D721Med (cell line): ENCODE results near the gene RIPOR2.

ENCODE experiments used
- DNase-seq: peaks from one replicate; pipeline ENCODE4 v3.0.0; 2011; ENCODE audit warnings: low spot score; ENCODE audit not compliant: insufficient read length
- FAIRE-seq: peaks from 2 replicates; lab custom pipeline; 2011; peaks lifted over from hg19 to GRCh38; lab: Jason Lieb, UNC
- CTCF ChIP-seq: IDR thresholded peaks from 2 replicates; pipeline ENCODE4 v1.5.1; 2012; ENCODE audit warnings: mild to moderate bottlenecking, control low read depth; ENCODE audit not compliant: insufficient read depth; ENCODE audit errors: missing control alignments

The RIPOR2 gene

GRCh38 chr6:24867104-24867703 lies 68.6 kb downstream of the RIPOR2 start:
- TF ChIP-seq CTCF: no peak
- DNase-seq (no peak), FAIRE-seq (no peak)

- no peak for TF ChIP-seq CTCF
- DNase-seq: no peak
- FAIRE-seq: no peak
Measured at GRCh38 chr6:24865161-24865560, 70.6 kb downstream of the RIPOR2 start.

- TF ChIP-seq CTCF: no peak
- DNase-seq (no peak), FAIRE-seq (no peak)
Measured at GRCh38 chr6:24864343-24864742, 71.4 kb downstream of the RIPOR2 start.

GRCh38 chr6:24861934-24862333 lies 73.8 kb downstream of the RIPOR2 start:
- no peak for DNase-seq
- no peak for FAIRE-seq
- TF ChIP-seq CTCF: no peak

GRCh38 chr6:24859608-24860200 lies 76.1 kb downstream of the RIPOR2 start:
- FAIRE-seq (no peak), DNase-seq (no peak)
- no peak for TF ChIP-seq CTCF

- no peak for DNase-seq
- TF ChIP-seq CTCF: no peak
- FAIRE-seq: no peak
Measured at GRCh38 chr6:24859132-24859531, 76.6 kb downstream of the RIPOR2 start.

- DNase-seq (no peak), FAIRE-seq (no peak)
- no peak for TF ChIP-seq CTCF
Measured at GRCh38 chr6:24858177-24858653, 77.5 kb downstream of the RIPOR2 start.
